ENCODE results near the gene ZBTB24.
"Not testable (repeated sequence)": the region's sequence is repeated elsewhere in the genome, so short reads cannot be mapped to it uniquely, and the experiment has no call there.

ZBTB24 gene

DNA sequence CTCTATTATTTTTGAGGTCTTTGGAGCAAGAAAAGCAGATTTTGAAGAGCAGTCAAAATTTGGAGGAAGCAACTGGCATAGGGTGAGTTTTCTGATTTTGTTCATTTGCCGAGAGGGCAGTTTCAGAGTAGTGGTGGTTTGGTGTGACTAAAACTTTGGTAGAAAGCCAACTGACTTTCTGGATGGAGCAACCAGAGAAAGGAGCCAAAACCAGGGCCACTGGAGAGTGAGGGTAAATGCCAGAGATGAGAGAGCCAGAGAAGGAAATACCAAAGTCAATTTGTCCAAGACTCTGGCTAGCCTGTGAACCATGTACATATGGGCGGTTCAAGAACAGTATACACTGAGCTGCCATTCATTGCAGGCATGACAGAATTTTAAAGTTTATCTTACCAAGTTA is 40.5 kb upstream of the ZBTB24 start:
- TF ChIP-seq, protein P1, sequence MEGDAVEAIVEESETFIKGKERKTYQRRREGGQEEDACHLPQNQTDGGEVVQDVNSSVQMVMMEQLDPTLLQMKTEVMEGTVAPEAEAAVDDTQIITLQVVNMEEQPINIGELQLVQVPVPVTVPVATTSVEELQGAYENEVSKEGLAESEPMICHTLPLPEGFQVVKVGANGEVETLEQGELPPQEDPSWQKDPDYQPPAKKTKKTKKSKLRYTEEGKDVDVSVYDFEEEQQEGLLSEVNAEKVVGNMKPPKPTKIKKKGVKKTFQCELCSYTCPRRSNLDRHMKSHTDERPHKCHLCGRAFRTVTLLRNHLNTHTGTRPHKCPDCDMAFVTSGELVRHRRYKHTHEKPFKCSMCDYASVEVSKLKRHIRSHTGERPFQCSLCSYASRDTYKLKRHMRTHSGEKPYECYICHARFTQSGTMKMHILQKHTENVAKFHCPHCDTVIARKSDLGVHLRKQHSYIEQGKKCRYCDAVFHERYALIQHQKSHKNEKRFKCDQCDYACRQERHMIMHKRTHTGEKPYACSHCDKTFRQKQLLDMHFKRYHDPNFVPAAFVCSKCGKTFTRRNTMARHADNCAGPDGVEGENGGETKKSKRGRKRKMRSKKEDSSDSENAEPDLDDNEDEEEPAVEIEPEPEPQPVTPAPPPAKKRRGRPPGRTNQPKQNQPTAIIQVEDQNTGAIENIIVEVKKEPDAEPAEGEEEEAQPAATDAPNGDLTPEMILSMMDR (IDR thresholded peaks at IDR 0.05; ENCODE audit: low read depth, low read length), result no peak
- TF ChIP-seq MAX (IDR thresholded peaks at IDR 0.05; ENCODE audit: low read depth, low read length), result no peak
- TF ChIP-seq MYC (IDR thresholded peaks at IDR 0.05; ENCODE audit: low read depth, low read length), result no peak
- no peak for TF ChIP-seq POLR2A (IDR thresholded peaks at IDR 0.05; ENCODE audit: extremely low read depth, insufficient read length)
- H3K4me3 ChIP-seq (ENCODE audit: low read depth, low read length), result no peak overlapping the region
- DNase-seq (ENCODE audit: low read depth), result no peak

- no peak overlapping the region for H3K4me3 ChIP-seq (ENCODE audit: low read depth, low read length)
- DNase-seq (ENCODE audit: low read depth), result no peak
- TF ChIP-seq POLR2A (IDR thresholded peaks at IDR 0.05; ENCODE audit: extremely low read depth, insufficient read length) (no peak), MYC (IDR thresholded peaks at IDR 0.05; ENCODE audit: low read depth, low read length) (no peak), MAX (IDR thresholded peaks at IDR 0.05; ENCODE audit: low read depth, low read length) (no peak)
- TF ChIP-seq, protein P1 (IDR thresholded peaks at IDR 0.05; ENCODE audit: low read depth, low read length), result no peak
Measured at GRCh38 chr6:109521080-109521479, 38.1 kb upstream of the ZBTB24 start.

- DNase-seq (ENCODE audit: low read depth); H3K4me3 ChIP-seq (ENCODE audit: low read depth, low read length): not testable (repeated sequence)
Measured at GRCh38 chr6:109519647-109520046, 36.6 kb upstream of the ZBTB24 start.

- TF ChIP-seq POLR2A (IDR thresholded peaks at IDR 0.05; ENCODE audit: extremely low read depth, insufficient read length), result no peak
- no peak for TF ChIP-seq MAX (IDR thresholded peaks at IDR 0.05; ENCODE audit: low read depth, low read length)
- TF ChIP-seq, protein P1 (IDR thresholded peaks at IDR 0.05; ENCODE audit: low read depth, low read length), result no peak
- TF ChIP-seq MYC (IDR thresholded peaks at IDR 0.05; ENCODE audit: low read depth, low read length), result no peak
- no peak for DNase-seq (ENCODE audit: low read depth)
- H3K4me3 ChIP-seq (ENCODE audit: low read depth, low read length), result no peak overlapping the region
Measured at GRCh38 chr6:109516929-109517328, 33.9 kb upstream of the ZBTB24 start.

GRCh38 chr6:109515781-109516409 is 32.9 kb upstream of the ZBTB24 start:
- no peak for TF ChIP-seq POLR2A (IDR thresholded peaks at IDR 0.05; ENCODE audit: extremely low read depth, insufficient read length)
- TF ChIP-seq MYC (IDR thresholded peaks at IDR 0.05; ENCODE audit: low read depth, low read length), result no peak
- no peak for TF ChIP-seq MAX (IDR thresholded peaks at IDR 0.05; ENCODE audit: low read depth, low read length)
- TF ChIP-seq, protein P1 (IDR thresholded peaks at IDR 0.05; ENCODE audit: low read depth, low read length), result no peak
- no peak overlapping the region for H3K4me3 ChIP-seq (ENCODE audit: low read depth, low read length)

DNA sequence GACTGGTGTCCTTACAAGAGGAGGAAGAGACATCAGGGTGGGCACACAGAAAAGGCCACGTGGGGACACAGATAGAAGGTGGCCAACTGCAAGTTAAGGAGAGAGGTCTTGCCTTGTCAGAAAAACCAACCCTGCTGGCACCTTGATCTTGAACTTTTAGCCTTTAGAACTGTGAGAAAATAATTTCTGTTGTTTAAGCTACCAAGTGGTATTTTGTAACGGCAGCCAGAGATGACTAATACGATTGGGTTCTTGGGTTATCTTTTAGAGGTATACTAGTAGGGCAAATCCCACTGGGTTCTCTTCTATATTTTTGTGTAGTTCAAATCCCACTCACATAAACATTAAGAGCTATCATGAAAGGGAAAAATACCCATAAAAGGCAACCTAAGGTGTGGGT is 31.9 kb upstream of the ZBTB24 start:
- no peak for DNase-seq (ENCODE audit: low read depth)
- H3K4me3 ChIP-seq (ENCODE audit: low read depth, low read length), result no peak overlapping the region
- no peak for TF ChIP-seq POLR2A (IDR thresholded peaks at IDR 0.05; ENCODE audit: extremely low read depth, insufficient read length)
- TF ChIP-seq MAX (IDR thresholded peaks at IDR 0.05; ENCODE audit: low read depth, low read length), result no peak
- TF ChIP-seq MYC (IDR thresholded peaks at IDR 0.05; ENCODE audit: low read depth, low read length), result no peak
- TF ChIP-seq, protein P1 (IDR thresholded peaks at IDR 0.05; ENCODE audit: low read depth, low read length), result no peak

More at GRCh38 chr6:109515781-109516409, 32.9 kb upstream of the ZBTB24 start:
- peak; percentile 11 for DNase-seq (ENCODE audit: low read depth)
